GM21717 (cell line): ENCODE data around the gene METRNL.
A peak's percentile ranks its signal among the peaks of the same experiment; 100 is the strongest.
"Not testable (repeated sequence)": the region's sequence is repeated elsewhere in the genome, so short reads cannot be mapped to it uniquely, and the experiment has no call there.

Experiments
- ATAC-seq: cut with Tn5 transposase; IDR thresholded peaks from one replicate; pipeline ENCODE4 v1.9.1; 2021; ENCODE audit warnings: mild to moderate bottlenecking, moderate library complexity; ENCODE audit not compliant: unreplicated experiment

The METRNL gene, protein sequence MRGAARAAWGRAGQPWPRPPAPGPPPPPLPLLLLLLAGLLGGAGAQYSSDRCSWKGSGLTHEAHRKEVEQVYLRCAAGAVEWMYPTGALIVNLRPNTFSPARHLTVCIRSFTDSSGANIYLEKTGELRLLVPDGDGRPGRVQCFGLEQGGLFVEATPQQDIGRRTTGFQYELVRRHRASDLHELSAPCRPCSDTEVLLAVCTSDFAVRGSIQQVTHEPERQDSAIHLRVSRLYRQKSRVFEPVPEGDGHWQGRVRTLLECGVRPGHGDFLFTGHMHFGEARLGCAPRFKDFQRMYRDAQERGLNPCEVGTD

DNA sequence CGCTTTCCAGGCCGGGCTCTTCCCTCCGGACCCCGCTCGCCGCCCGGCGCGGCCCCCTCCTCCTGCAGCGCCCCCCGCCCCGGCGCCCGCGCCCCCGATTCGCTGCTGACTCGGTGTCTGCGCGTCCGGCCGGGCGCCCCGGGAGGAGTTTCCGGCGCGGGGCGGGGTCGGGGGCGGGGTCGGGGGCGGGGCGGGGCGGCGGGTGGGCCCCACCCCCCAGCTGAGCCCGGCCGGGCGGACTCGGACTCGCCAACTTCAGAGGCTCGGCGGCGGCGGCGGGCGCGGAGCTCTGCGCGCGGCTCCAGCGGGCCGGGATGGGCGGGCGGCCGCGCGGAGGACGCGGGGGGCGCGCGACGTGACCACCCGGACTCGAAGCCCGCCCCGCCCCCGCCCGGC, at the start of gene METRNL:
METRNL (plus strand) TSS at position 258 of the 396 bp plus-strand sequence. CDS start 207 bp downstream, outside the sequence.
- peak; percentile 36 for ATAC-seq

DNA sequence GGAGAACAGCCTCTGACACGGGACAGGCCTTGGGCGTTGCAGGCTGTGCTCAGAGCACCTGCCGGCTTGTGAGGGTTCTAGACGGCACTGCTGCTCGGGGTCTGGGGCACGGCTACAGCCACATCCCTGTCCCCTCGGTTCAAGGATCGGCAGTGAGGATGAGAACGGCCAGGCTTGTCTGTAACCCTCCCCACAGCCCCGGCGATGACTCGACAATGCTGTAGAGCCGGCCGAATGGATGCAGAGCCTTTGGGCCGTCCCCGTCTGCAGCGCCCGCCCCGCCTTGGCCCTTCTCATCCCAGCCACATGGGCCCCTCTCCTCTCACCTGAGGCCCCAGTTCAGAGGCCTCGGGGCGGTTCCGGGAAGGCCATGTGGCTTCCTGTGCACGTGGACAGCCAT, 49.0 kb upstream of the METRNL start:
- no peak for ATAC-seq

DNA sequence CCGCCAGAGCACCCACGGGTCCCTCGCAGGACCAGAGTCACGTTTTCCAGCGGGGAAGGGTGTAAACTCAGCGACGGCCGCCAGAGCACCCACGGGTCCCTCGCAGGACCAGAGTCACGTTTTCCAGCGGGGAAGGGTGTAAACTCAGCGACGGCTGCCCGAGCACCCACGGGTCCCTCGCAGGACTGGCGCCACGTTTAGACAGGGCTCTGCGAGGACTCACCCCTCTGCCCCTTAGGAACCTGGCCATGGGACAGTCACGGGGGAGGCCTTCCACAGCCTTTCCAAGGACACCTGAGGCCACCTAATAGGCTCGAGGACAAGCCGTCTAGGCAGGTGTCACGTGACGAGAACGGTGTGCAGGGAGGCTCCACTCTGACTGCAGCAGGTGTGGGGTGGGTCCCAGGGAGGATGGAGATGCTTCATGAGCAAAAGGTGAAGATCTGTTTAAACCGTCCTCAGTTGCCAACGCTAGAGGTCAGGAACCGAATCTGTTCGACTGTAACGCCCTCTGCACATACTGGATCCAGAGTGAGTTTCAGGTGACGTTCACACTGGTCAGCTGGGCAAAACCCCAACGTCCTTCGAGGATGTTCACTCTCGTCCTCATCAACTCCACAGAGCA, 48.0 kb upstream of the METRNL start:
- no peak for ATAC-seq

- not testable (repeated sequence) for ATAC-seq
Measured at GRCh38 chr17:83031946-83032451, 47.4 kb upstream of the METRNL start.

GRCh38 chr17:83032781-83033180, 46.6 kb upstream of the METRNL start:
- no peak for ATAC-seq

DNA sequence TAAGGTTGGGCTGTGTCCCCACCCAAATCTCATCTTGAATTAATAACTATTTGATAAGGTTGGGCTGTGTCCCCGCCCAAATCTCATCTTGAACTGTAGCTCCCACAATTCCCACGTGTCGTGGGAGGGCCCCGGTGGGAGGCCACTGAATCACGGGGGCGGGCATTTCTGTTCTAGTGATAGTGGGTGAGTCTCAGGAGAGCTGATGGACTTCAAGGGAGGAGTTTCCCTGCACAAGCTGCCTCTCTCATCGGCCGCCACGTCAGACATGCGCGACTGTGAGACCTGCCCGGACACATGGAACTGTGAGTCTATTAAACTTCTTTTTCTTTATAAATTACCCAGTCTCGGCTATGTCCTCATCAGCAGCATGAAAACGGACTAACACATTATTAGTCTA, 44.9 kb upstream of the METRNL start:
- no peak for ATAC-seq

GRCh38 chr17:83035722-83036121, 43.7 kb upstream of the METRNL start:
- no peak for ATAC-seq

GRCh38 chr17:83036193-83036592, 43.2 kb upstream of the METRNL start:
- no peak for ATAC-seq

DNA sequence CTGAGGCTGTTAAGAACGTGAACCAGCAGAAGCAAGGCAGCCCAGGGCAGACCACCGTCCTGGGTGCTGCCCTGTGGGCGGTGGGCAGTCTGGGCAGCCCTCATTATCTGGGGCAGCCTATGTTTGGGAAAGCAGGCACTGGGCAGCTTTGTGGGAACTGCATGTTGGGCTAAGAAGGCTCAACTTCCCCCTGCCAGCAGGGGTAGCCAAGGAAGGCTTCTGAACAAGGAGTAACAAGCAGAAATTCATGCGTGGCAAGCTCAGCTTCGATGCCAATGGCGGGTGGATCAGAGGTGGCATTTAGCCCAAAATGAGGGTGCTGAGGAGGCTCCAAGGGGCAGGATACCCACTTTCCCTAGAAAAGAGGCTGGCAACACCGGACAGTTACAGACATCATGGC, 42.7 kb upstream of the METRNL start:
- no peak for ATAC-seq

DNA sequence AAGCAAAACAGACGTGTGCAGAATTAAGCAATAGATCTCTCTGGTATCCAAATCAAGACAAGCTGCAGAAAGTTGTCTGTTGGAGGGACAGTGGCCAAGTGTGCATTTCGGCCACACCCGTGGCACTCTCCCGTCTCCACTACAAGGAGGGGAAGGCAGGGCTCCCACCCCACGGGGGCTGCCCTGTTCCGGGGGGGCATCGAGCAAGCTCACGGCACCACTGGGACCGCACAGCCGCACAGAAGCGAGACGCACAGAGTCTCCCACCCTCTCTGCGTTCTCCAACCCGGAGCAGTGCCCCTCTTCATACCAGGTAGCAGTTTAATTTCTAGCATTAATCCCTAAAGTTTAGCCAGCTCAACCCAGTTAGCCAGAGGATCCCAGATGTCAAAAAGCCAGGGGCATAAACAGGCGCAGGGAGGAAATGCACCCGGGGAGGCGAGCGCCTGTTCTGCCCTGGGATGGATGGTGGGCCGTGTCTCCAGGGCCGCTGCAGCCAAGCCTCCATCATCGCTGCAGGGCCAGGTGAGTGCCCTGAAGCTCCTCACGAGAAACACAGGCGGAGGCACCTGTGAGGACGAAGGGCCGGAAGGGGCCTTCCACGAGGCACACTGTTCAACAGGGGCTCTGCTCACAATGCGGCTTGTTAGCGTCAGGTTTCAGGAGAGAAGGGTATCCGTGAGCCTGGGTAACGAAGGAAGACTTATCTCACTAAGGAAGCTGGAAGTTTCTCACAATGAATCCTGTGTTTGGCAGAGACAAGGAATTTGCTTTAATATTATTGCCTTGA, 42.1 kb upstream of the METRNL start:
- ATAC-seq = no peak

- ATAC-seq = no peak
Measured at GRCh38 chr17:83037874-83038165, 41.6 kb upstream of the METRNL start.

DNA sequence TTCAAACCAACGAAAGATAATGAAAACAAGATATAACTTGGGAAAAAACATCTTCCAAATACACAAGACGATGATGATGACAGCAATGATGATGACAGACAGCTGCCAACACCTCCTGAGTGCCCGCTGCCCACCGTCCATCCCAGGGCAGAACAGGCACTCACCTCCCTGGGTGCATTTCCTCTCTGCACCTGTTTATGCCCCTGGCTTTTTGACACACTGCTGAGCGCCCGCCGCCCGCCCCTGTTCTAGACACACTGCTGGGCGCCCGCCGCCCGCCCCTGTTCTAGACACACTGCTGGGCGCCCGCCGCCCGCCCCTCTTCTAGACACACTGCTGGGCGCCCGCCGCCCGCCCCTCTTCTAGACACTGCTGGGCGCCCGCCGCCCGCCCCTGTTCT, 40.4 kb upstream of the METRNL start:
- ATAC-seq = not testable (repeated sequence)

DNA sequence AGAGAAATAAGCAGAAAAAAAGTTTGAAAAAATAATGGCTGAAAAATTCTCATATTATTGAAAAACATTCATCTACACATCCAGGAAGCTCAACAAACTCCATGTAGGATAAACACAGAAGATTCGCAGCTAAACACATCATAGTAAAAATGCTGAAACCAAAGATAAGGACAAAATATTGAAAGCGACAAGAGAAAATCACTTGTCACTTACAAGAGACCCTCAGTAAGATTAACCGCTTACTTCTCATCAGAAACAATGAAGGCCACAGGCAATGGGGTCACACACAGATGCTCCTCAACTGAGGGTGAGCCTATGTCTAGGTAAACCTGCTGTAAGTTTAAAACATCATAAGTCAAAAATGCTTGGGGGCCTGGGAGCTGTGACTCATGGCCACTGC, 38.1 kb upstream of the METRNL start:
- no peak for ATAC-seq

DNA sequence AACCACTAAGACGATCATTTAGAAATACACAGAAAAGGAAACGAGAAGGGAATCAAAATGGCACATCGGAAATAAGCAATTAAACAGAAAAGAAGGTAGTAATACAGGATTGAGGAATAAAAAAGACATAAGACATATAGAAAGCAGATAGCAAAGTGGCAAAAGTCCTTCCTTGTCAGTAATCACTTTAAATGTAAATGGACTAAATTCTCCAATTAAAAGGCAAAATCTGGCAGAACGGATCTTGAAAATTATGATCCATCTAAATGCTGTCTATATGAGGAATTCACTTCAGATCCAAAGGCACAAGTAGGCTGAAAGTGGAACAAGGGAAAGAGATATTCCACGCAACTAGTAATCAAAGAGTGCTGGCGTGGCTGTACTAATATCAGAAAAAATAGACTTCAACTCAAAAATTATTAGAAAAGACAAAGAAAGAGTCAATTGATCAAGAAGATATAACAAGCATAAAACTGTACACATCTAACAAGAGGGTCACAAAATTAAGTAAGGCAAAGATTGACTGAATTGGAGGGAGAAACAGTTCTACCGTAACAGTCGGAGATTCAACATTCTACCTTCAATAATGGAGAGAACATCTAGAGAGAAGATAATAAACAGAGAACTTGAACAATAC, 36.8 kb upstream of the METRNL start:
- ATAC-seq = no peak

- not testable (repeated sequence) for ATAC-seq
Measured at GRCh38 chr17:83044479-83044878, 34.9 kb upstream of the METRNL start.

- ATAC-seq = no peak
Measured at GRCh38 chr17:83046448-83047181, 32.8 kb upstream of the METRNL start.

DNA sequence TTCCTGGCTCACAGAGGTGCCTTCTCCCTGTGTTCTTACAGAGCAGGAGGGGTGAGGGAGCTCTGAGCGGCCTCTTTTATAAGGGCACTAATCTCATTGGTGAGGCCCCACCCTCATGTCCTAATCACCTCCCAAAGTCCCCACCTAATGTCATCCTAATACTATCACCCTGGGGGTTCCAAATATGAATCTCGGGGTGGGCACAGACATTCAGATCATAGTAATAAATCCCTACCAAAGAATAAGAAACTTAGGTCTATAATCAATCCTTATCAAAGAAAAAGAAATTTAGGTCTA, 32.3 kb upstream of the METRNL start:
- ATAC-seq = no peak

DNA sequence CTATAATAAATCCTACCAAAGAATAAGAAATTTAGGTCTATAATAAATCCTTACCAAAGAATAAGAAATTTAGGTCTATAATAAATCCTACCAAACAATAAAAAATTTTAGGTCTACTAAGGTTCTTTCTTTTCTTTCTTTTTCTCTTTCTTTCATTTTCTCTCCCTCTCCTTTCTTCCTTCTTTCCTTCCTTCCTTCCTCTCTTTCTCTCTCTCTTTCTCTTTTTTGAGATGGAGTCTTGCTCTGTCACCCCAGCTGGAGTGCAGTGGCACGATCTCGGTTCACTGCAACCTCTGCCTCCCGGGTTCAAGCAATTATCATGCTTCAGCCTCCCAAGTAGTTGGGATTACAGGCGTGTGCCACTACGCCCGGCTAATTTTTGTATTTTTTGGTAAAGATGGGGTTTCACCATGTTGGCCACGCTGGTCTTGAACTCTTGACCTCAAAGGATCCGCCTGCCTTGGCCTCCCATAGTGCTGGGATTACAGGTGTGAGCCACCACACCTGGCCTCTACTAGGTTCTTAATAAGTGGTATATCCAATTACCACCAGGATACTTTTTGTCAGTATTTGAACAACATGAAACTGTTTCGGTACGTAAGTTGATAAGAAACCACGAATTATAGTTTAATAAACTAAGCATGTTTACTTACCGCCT, 31.5 kb upstream of the METRNL start:
- ATAC-seq = not testable (repeated sequence)

GRCh38 chr17:83050651-83051395, 28.6 kb upstream of the METRNL start:
- no peak for ATAC-seq
